GDM1 (cell line): ENCODE results near the gene IL31.

Experiments
- DNase-seq: peaks from one replicate; lab custom pipeline; 2025; lab: John Stamatoyannopoulos, UW

IL31 gene

DNA sequence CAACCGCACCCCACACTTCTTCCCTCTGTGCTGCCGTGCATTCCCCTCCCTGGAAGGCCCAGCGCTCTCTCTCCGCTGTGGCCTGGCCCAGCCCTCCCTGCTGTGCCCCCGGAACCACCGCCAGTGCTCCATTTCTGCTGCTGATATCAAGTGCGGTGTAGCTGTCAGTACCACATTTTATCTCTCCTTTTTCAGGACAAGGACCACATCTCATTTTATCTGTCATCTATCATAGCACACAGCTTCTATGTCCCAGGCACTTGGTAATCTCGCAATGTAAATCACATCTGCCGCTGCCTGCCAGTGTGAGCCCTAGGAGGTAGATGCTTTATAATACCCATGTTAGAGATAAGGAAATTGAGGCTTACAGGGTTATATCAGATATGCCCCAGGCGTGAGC lies 18.3 kb downstream of the IL31 start:
- DNase-seq: no peak

DNA sequence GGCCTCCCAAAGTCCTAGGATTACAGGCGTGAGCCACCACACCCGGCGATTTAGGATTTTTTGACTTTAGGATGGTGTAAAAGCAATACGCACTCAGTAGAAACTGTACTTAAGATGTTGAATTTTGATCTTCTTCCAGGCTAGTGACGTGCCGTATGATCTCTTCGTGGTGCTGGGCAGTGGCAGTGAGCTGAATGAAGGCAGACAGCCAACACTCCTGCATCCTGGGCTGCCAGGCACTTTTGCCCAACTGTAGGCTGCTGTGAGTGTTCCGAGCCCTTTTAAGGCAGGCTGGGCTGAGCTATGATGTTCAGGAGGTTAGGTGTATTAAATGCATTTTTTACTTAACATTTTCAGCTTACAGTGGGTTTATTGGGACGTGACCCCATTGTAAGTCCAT lies 21.3 kb downstream of the IL31 start:
- DNase-seq: no peak

DNA sequence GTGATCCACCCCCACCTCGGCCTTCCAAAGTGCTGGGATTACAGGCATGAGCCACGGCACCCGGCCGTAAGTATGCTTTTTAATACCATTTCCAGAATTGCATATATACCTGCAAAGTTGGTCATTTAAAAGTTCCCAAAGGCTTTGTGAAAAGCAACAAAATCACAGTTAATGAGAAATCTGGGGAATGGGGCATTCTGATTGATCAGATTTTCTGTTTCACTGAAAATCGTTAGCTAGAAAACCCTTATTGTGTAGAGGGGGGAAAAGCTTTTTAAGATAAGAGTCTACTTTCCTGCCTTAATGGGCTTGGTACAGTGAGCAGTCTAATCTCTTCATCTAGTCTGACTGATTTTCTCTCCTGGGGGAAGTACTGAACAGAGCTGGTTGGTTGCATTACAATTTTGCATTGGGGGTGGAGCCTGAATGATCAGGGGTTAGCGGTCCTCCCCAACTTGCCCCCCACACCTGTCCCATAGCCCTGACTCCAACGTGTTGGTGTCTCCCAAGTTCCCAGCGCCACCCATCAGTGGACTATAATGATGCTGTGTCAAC lies 23.8 kb downstream of the IL31 start:
- DNase-seq: no peak

- DNase-seq: no peak
These were observed 25.4 kb downstream of the IL31 start for GRCh38 chr12:122148657-122149056.

- DNase-seq: no peak
These were observed 26.3 kb downstream of the IL31 start for GRCh38 chr12:122147514-122148290.

DNA sequence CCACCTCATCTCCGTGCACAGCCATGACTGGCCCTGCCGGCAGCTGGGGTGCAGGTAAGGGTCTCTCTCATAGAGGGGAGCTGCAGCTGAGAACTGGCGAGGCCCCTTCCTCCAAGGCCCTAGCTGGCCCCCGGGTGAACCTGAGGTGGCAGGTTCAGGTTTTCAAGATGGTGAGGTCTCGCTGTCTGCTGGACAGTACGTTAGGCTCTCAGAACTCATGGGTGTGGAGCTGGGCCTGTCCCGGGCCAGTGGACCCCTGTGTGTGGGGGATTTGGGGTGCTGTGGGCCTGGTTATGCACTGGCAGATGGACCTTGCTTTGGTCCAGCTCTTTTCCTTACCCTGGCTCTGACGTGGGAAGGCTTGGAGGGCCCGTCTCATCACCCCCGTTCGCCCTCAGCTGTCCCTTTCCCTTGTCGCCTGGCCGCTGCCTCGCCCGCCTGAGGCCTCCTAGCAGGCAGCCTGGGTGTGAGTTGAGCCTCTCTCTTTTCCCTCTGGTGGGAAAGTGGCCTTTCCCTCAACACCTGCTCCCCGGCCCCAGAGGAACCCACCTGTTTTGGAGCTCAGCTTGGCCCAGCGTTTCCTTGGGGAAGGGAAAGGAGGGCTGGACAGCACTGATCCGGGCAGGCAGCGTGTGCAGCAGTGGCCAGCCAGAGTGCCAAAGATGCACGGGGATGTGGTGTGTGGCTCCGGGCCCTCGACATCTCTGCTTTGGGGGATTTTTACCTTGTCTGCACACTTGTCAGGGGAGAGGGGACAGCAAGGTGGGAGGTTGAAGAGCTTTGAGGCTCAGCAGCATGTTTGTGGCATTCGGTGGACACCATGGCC lies 28.3 kb downstream of the IL31 start:
- no peak for DNase-seq

DNA sequence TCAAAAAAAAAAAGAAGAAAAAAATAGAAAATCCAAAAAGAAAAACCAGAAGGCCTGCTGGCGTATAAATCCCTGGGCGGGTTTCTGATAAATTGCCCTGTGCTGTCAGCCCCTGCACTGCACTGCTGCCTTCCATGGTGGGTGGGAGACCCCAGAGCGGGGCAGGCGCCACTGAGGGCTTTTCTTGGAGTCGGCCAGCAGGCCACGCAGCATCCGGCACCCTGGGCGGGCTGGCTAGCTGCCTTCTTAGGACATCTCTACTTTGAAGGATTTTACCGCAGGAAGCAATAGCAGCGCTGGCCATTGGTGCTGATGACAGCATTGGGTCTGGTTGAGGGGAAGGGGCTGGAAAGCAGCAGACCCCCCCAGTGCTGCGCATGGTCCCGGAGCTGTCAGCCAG lies 29.1 kb downstream of the IL31 start:
- no peak for DNase-seq

- DNase-seq: no peak
These were observed 31.2 kb downstream of the IL31 start for GRCh38 chr12:122142857-122143256.

- DNase-seq: no peak
These were observed 31.9 kb downstream of the IL31 start for GRCh38 chr12:122141911-122142725.

DNA sequence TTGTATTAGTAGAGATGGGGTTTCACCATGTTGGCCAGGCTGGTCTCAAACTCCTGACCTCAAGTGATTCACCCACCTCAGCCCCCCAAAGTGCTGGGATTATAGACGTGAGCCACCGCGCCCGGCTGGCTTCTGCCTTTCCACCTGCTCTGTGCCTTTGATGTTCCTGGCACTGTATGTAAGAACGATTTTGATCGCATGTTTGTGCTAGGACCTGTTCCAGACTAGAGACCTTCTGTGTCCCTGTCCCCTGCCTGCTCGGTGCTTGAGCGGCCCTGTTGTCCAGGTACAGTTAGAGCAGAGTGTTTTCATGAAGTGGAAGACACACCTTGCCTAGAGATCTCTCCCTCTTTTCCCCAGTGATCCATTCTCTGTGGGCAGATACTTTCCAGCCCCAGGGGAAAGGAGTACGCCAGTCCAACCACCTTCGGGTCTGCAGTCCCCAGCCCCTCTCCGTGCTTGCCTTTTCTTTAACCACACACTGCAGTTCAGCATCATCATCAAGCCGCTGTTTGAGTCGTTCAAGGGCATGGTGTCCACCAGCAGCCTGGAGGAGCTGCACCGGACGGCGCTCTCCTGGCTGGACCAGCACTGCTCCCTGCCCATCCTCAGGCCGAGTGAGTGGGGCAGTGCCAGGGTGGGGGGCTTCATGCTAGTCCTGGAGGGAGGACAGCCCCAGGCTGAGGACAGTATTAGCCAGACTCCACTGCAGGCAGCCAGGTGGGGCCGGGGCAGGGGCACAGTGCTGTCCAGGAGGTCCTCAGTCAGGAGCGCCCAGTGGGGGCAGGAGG lies 33.4 kb downstream of the IL31 start:
- no peak for DNase-seq

- DNase-seq: no peak
These were observed 34.1 kb downstream of the IL31 start for GRCh38 chr12:122139941-122140340.

- no peak for DNase-seq
These were observed 34.8 kb downstream of the IL31 start for GRCh38 chr12:122139266-122139665.

GRCh38 chr12:122138616-122139015 lies 35.4 kb downstream of the IL31 start:
- no peak for DNase-seq

DNA sequence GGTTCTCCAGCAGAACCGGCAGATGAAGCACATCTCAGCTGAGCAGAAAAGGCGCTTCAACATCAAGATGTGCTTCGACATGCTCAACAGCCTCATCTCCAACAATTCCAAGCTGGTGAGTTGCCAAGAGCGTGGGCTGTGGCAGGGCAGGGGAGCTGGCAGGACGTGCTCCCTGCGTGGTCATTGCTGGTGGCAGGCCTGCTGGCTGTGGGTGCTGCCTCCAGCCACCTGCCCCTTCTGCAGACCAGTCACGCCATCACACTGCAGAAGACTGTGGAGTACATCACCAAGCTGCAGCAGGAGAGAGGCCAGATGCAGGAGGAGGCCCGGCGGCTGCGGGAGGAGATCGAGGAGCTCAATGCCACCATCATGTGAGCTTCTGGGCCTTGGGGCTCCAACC lies 35.8 kb downstream of the IL31 start:
- DNase-seq: no peak

DNA sequence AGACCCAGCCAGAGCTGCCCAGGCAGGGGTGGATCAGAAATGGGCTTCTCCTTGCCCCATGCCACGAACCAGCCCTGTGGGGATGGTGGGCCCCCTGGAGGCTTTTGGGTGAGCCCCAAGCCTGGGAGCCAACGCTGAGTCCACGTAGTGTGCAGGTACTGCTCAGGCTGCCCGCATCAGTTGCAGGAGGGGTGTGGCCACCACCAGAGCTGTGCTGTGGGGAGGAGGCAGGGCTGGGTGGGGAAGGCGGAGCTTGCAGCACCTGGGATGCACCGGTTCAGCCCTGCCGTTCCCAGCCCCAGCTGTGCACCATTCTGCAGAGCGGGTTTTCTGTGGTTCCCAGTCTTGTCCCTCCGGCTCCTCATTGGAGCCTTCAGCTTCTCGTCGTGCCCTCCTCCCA lies 36.3 kb downstream of the IL31 start:
- no peak for DNase-seq

DNA sequence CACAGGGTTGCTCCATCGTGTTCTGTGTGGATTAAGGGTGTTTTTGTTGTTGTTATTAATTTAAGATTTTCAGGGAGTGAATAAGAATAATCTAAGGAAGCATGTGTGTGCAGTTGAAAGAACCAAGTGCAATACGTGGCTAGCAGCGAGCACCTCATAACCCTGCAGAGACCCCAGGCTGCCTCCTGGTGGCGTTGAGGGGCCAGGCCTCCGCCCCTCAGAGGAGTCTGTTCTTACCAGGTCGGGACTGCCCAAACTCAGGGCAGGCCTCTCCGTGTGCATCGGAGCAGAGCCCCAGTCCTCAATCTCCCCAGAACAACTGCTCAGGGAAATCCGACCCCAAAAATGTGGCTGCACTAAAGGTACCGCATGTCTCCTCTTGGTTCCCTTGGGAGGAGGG lies 36.8 kb downstream of the IL31 start:
- no peak for DNase-seq

DNA sequence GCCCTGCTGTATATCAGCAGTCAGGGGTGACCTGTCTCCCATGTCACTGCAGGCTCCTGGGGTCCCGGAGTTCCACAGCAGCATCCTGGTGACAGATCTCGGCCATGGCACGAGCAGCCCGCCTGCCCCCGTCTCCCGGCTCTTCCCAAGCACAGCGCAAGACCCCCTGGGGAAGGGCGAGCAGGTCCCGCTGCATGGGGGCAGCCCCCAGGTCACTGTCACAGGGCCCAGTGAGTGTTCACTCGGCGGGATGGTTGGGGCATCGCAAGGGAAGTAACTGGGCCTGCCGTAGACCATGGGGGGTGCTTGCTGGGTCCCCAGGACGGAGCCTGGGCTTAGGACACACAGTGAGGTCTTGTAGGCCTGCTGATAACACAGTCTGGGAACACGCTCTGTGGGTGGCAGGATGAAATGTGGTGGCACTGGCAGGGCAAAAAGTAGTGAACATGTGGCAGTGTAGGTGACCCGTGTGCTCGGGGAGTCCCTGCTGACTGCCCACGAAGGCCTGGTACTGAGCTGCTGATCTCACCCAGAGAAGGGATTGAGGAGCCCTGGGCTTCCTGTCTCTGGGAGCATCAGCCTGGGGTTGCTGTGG lies 38.5 kb downstream of the IL31 start:
- no peak for DNase-seq

- DNase-seq: no peak
These were observed 40.6 kb downstream of the IL31 start for GRCh38 chr12:122133192-122133950.

DNA sequence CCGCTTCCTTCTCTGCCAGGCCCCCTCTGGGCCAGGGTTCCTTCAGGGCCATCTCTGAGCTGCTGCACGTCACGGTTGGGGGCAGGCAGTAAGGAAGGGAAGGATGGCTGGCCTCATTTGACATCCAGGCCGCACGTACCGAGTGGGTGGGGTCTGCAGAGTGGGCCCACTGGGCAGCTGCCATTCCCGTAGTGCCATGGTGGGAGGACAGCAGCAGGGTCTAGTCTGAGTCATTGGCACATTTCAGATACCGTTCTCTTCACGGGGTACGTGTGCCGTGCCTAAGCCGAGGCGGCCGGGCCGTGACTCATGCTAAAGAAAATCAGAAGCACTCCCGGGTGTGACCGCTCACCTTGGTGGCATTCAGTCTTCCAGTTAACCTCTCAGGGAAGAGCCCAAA lies 43.9 kb downstream of the IL31 start:
- DNase-seq: no peak

DNA sequence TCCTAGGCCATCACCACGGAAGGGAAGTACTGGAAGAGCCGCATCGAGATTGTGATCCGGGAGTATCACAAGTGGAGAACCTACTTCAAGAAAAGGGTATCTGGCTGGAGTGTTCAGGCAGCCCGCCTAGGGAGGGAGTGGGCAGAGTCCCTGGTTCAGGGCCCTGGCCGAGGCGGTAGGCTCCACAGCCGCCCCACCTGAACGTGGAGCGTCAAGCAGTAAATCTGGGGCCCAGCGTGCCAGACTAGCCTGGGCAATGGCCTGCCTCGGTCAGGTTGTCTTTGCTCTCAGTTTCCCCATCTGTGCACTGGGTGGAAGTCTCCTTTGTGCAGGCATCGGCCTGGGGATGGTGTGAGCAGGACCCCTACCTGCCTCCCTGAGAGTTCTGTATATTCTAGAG lies 44.9 kb downstream of the IL31 start:
- no peak for DNase-seq
